DLD1 (cell line): ENCODE measurements around the gene GBGT1.

Experiments used
- in situ Hi-C: cut with HindIII; loops from 2 replicates; pipeline ENCODE4 v1.10.0; 2017; ENCODE audit warnings: low sequenced_read_pairs

The GBGT1 gene

DNA sequence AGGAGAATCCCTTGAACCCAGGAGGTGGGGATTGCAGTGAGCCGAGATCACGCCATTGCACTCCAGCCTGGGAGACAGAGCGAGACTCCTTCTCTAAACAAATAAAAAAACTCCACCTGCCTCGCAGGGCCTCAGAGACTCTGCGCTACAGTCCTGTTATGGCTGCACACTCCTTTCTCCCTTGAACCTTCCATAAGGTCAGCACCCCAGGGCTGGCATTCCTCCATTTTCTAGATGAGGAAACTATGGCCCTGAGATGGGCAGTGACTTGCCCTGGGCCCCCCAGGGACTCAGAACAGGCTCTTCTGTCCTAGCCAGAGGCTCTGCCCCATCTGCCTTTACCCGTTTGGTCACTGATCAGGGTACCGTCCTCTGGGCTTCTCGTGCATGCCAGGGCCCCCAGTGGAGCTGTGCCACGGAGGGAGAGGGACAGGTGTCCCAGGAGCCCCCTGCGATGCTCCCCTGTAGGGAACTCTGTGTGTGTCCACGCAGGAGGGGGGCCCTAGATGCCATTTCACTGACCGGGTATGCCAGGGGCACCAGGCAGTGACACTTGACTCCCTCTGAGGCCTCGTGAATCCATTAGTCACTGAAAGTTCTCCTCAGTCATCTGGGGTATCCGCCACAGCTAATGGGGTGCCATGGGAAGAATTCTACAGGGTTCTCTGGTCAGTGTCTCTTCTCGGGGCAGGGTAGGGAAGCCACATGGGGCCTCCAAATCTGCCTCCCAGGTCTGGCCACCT lies 58.8 kb downstream of the GBGT1 start:
- in situ Hi-C loops, result no loop called here

GRCh38 chr9:133103987-133104505 lies 59.7 kb downstream of the GBGT1 start:
- in situ Hi-C loops, result no loop called here

- in situ Hi-C loops, result no loop called here
Measured at GRCh38 chr9:133103183-133103986, 60.3 kb downstream of the GBGT1 start.
